Thoracic aorta (tissue), 2 donors: ENCODE measurements around the gene ASB7. TPM values are rescaled to one million over a fixed set of nuclear protein-coding genes. Genes with fewer than 3 reads are reported as not detected.

Experiments
- ATAC-seq: fragments of 150-250 bp; one replicate; pipeline ENCODE4 v1.8.0; 2017; ENCODE audit warnings: low read depth; ENCODE audit not compliant: insufficient number of reproducible peaks, low FRiP score
- DNase-seq: peaks from one replicate; pipeline ENCODE4 v3.0.0-alpha.2; 2020; ENCODE audit warnings: low spot score
- H3K27ac ChIP-seq, 2 donors: fragments of 200-600 bp; sonication (generic); 1 replicate in 1 of 2; 2 replicates in 1 of 2; pipeline ENCODE4 v1.5.1; 2016; ENCODE audit warnings: mild to moderate bottlenecking in 2 of 2, moderate library complexity in 2 of 2
- H3K27me3 ChIP-seq: fragments of 200-600 bp; sonication (generic); replicated peaks from 2 replicates; pipeline ENCODE4 v1.6.0; 2016; ENCODE audit warnings: mild to moderate bottlenecking; ENCODE audit not compliant: insufficient read depth
- H3K36me3 ChIP-seq: fragments of 200-600 bp; sonication (generic); one replicate; pipeline ENCODE4 v1.5.1; 2016
- H3K4me1 ChIP-seq, 2 donors: fragments of 200-600 bp; sonication (generic); 1 replicate in 1 of 2; 2 replicates in 1 of 2; pipeline versions ENCODE4 v1.5.1 to v1.6.0; 2016; ENCODE audit warnings: low read depth in 2 of 2, mild to moderate bottlenecking in 1 of 2; ENCODE audit not compliant: control insufficient read depth in 1 of 2
- H3K4me3 ChIP-seq: fragments of 200-600 bp; sonication (generic); 2 replicates; pipeline ENCODE4 v1.5.1; 2016; ENCODE audit warnings: mild to moderate bottlenecking
- H3K9me3 ChIP-seq: fragments of 200-600 bp; sonication (generic); 2 replicates; pipeline ENCODE4 v1.5.1; 2016
- CTCF ChIP-seq: fragments of 200-600 bp; sonication (generic); IDR thresholded peaks from one replicate; pipeline ENCODE4 v1.5.1; 2019; ENCODE audit warnings: antibody characterized with exemption
- total RNA-seq, 2 donors: library from RNA; depleted of rRNA; stranded (reverse); fragments of >200 nt; gene quantifications; one replicate each; pipeline versions ENCODE4 v1.1.0 to v1.2.3, GENCODE V29; 2016

ASB7 gene
- total RNA-seq, result 10 to 100 TPM in 1 of 2 donors, 1 to 10 TPM in 1; 6.0 to 12.8 TPM

- peak; percentile 99 for DNase-seq
- no peak for TF ChIP-seq CTCF
- H3K4me1 ChIP-seq, result peaks cover 20 to 35% of the 10 kb centered on the region in 2 donors
- H3K36me3 ChIP-seq, result no peaks in the 10 kb centered on the region
- H3K27me3 ChIP-seq, result no peaks in the 10 kb centered on the region
- peak within 1 kb of the TSS; percentile 76 for H3K27ac ChIP-seq
- peak within 1 kb of the TSS; percentile 94 for H3K4me3 ChIP-seq
- ATAC-seq, result peak; percentile 100
- no peaks in the 10 kb centered on the region for H3K9me3 ChIP-seq
Measured at GRCh38 chr15:100602064-100602822, at the start of gene ASB7, which contains the start of gene LINS1. TSS of gene ASB7 (plus strand) at chr15:100602589. CDS start at chr15:100612217, 9,628 bp downstream. TSS of gene LINS1 (minus strand) at chr15:100602184. CDS start at chr15:100580842, 21,342 bp downstream.

GRCh38 chr15:100553468-100553867, 48.9 kb upstream of the ASB7 start:
- Histone ChIP-seq H3K4me3 (no peak overlapping the region), H3K36me3 (no peaks in the 10 kb centered on the region), H3K4me1 (no peaks in the 10 kb centered on the region), H3K9me3 (no peaks in the 10 kb centered on the region), H3K27ac (no peak overlapping the region), H3K27me3 (no peaks in the 10 kb centered on the region)
- DNase-seq (no peak), ATAC-seq (no peak)
- no peak for TF ChIP-seq CTCF

GRCh38 chr15:100558771-100559254, 43.6 kb upstream of the ASB7 start:
- ATAC-seq, result no peak

GRCh38 chr15:100559330-100559729, 43.1 kb upstream of the ASB7 start:
- H3K27me3 ChIP-seq, result no peaks in the 10 kb centered on the region
- H3K36me3 ChIP-seq, result no peaks in the 10 kb centered on the region
- no peaks in the 10 kb centered on the region for H3K4me1 ChIP-seq
- TF ChIP-seq CTCF, result no peak
- no peaks in the 10 kb centered on the region for H3K9me3 ChIP-seq
- H3K4me3 ChIP-seq, result no peak overlapping the region
- no peak overlapping the region for H3K27ac ChIP-seq
- no peak for DNase-seq
- ATAC-seq, result no peak

More at GRCh38 chr15:100558771-100559254, 43.6 kb upstream of the ASB7 start:
- no peak for DNase-seq
- Histone ChIP-seq H3K4me3 (no peak overlapping the region), H3K27me3 (no peaks in the 10 kb centered on the region), H3K27ac (no peak overlapping the region), H3K4me1 (no peaks in the 10 kb centered on the region), H3K36me3 (no peaks in the 10 kb centered on the region), H3K9me3 (no peaks in the 10 kb centered on the region)
- no peak for TF ChIP-seq CTCF

- TF ChIP-seq CTCF, result no peak
- no peaks in the 10 kb centered on the region for H3K27me3 ChIP-seq
- ATAC-seq (no peak), DNase-seq (no peak)
- H3K4me3 ChIP-seq, result no peak overlapping the region
- H3K36me3 ChIP-seq, result no peaks in the 10 kb centered on the region
- H3K9me3 ChIP-seq, result no peaks in the 10 kb centered on the region
- no peaks in the 10 kb centered on the region for H3K4me1 ChIP-seq
- H3K27ac ChIP-seq, result no peak overlapping the region
Measured at GRCh38 chr15:100560323-100560722, 42.1 kb upstream of the ASB7 start.
